ENCODE results near the gene DPEP3.
"Not testable (repeated sequence)": the region's sequence is repeated elsewhere in the genome, so short reads cannot be mapped to it uniquely, and the experiment has no call there.

Gene DPEP3

DNA sequence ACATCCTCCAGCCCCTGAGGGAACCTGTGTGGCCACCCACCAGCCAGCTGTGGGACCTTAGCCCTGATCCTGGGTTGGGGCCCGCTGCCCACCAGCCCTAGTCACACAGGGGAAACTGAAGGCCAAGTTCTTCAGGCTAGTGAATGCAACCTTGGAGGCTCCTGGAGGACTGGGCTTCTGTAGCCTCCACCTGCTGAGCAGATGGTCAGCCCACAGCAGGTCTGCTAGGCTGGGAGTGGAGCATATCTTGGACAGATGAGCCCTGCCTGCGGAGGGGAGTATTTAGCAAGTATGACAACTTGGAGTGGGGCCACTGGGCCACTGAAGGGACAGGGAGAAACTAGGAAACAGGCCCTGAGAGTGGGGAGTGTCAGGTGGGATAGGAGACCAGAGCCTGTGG is 4.1 kb downstream of the DPEP3 start:
- H3K36me3 ChIP-seq (ENCODE audit: control insufficient read depth in 2 of 2, insufficient read depth in 2 of 2, low read length in 2 of 2), result no peaks in the 10 kb centered on the region
- H3K27ac ChIP-seq (ENCODE audit: low read length), result no peak overlapping the region
- no peak overlapping the region for H3K9ac ChIP-seq (ENCODE audit: low read length in 2 of 2)

DNA sequence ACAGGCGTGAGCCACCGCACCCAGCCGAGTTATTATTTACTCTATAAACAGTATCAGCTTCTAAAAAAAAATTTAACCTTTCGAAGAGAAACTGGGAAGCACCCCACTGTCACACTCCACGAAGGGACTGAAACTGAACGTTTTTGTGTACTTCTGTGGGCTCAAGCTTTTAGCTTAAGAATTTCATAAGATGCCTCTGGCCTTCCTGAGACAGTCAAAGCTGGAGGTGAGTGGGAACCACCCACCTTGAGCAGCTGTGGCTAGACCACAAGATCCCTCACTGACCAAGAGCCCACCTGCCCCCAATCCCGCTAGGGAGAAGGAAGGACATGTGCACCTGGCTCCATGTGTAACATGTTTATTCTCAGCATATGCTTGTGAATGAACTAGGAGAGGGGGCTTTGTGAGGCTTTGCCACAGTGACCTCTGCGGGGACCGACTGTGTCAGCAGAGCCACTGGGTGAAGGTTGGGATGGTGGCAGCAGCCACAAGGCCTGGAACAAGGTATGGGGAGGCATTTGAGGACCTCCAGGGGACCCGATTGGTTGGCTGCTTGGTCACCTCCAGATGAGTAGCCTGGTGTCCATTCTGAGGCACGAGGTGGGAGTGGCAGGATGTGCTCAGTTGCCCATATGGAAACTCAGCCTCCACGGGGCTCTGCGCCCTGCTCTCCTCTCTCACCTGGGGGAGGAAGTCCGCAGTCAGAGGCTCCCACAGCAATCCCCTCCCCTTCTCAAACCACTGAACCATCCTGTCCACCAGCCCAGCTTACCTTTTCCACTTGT is 4.8 kb downstream of the DPEP3 start:
- Histone ChIP-seq H3K36me3 (ENCODE audit: control insufficient read depth in 2 of 2, insufficient read depth in 2 of 2, low read length in 2 of 2) (no peaks in the 10 kb centered on the region), H3K27ac (ENCODE audit: low read length) (no peak overlapping the region), H3K9ac (ENCODE audit: low read length in 2 of 2) (no peak overlapping the region)

More for the DNA sequence above, 4.1 kb downstream of the DPEP3 start:
- peaks cover 0 to 4% of the 10 kb centered on the region in 2 donors for H3K27me3 ChIP-seq (ENCODE audit: control insufficient read depth in 1 of 2, insufficient read depth in 2 of 2, low read length in 2 of 2)
- H3K4me1 ChIP-seq (ENCODE audit: control insufficient read depth, insufficient read depth, low read length), result no peaks in the 10 kb centered on the region
- H3K4me3 ChIP-seq (ENCODE audit: low read length in 2 of 2), result no peak overlapping the region
- no peaks in the 10 kb centered on the region for H3K9me3 ChIP-seq (ENCODE audit: control insufficient read depth in 2 of 2, low read length in 2 of 2)

DNA sequence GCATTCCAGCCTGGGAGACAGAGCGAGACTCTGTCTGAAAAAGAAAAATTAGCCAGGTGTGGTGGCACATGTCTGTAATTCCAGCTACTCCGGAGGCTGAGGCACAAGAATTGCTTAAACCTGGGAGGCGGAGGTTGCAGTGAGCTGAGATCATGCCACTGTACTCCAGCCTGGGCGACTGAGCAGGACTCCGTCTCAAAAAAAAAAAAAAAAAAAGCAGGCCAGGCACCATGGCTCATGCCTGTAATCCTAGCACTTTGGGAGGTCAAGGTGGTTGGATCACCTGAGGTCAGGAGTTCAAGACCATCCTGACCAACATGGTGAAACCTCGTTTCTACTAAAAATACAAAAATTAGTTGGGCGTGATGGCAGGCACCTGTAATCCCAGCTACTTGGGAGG is 8.0 kb downstream of the DPEP3 start:
- H3K4me1 ChIP-seq (ENCODE audit: control insufficient read depth, insufficient read depth, low read length); H3K4me3 ChIP-seq (ENCODE audit: low read length in 2 of 2); H3K9me3 ChIP-seq (ENCODE audit: control insufficient read depth in 2 of 2, low read length in 2 of 2); H3K36me3 ChIP-seq (ENCODE audit: control insufficient read depth in 2 of 2, insufficient read depth in 2 of 2, low read length in 2 of 2); H3K9ac ChIP-seq (ENCODE audit: low read length in 2 of 2); H3K27ac ChIP-seq (ENCODE audit: low read length); H3K27me3 ChIP-seq (ENCODE audit: control insufficient read depth in 1 of 2, insufficient read depth in 2 of 2, low read length in 2 of 2): not testable (repeated sequence)

More for the DNA sequence above, 4.8 kb downstream of the DPEP3 start:
- Histone ChIP-seq H3K27me3 (ENCODE audit: control insufficient read depth in 1 of 2, insufficient read depth in 2 of 2, low read length in 2 of 2) (peaks cover 0 to 4% of the 10 kb centered on the region in 2 donors), H3K4me3 (ENCODE audit: low read length in 2 of 2) (no peak overlapping the region), H3K9me3 (ENCODE audit: control insufficient read depth in 2 of 2, low read length in 2 of 2) (no peaks in the 10 kb centered on the region), H3K4me1 (ENCODE audit: control insufficient read depth, insufficient read depth, low read length) (no peaks in the 10 kb centered on the region)

DNA sequence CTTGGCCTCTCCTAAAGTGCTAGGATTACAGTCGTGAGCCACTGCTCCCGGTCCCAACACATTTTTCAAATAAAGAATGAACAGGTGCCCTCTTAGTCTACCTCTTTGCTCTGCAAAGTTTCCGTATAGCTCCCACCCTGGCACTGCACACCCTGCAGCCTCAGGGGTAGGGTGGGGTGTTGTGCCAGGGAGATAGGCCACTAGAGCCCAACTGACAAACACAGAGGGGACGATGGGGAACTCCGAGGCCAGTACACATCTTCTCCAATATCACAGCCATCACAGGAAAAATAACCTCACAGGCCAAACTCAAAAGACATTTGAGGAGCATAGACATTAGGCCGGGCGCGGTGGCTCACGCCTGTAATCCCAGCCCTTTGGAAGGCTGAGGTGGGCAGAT is 9.2 kb downstream of the DPEP3 start:
- Histone ChIP-seq H3K9ac (ENCODE audit: low read length in 2 of 2) (no peak overlapping the region), H3K9me3 (ENCODE audit: control insufficient read depth in 2 of 2, low read length in 2 of 2) (no peaks in the 10 kb centered on the region), H3K36me3 (ENCODE audit: control insufficient read depth in 2 of 2, insufficient read depth in 2 of 2, low read length in 2 of 2) (no peaks in the 10 kb centered on the region), H3K4me3 (ENCODE audit: low read length in 2 of 2) (no peak overlapping the region), H3K27me3 (ENCODE audit: control insufficient read depth in 1 of 2, insufficient read depth in 2 of 2, low read length in 2 of 2) (no peaks in the 10 kb centered on the region), H3K4me1 (ENCODE audit: control insufficient read depth, insufficient read depth, low read length) (peaks cover 19% of the 10 kb centered on the region), H3K27ac (ENCODE audit: low read length) (no peak overlapping the region)

DNA sequence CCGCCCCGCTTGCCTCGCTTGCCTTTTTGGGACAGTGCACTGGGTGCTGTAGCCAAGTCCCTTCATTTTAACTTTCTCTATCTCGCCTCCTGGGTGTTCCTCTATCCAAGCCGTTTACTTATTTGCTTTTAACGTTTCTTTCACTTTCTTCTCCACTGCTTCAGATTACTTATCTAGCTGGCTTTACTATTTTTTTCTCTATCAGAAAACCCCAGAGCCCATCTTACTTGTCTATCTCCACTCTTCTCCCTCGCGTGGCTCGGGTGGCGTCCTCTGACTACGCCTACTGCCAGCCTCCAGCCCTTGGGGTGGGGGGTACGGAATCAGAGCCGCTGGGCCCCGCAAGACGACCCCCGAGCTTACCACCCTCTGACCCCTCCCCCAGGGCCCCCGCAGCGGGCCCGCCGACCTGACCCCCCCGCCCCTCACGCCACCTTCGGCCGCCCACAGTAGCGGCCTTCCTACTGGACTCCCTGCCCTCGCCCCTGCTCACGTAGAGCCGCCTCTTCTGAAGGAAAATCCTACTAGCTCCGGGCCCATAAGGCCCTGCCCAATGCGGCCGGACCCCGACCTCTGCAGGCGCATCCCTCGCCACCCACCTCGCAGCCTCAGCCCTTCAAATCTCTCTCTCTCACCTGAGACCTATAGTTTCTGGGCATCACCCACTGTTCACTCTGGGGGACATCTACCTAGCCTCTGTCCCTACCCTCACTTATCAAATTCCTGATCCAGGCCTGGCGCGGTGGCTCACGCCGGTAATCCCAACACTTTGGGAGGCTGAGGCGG is 10.9 kb downstream of the DPEP3 start:
- Histone ChIP-seq H3K27me3 (ENCODE audit: control insufficient read depth in 1 of 2, insufficient read depth in 2 of 2, low read length in 2 of 2) (no peaks in the 10 kb centered on the region), H3K4me1 (ENCODE audit: control insufficient read depth, insufficient read depth, low read length) (peaks cover 35% of the 10 kb centered on the region), H3K4me3 (ENCODE audit: low read length in 2 of 2) (peak overlapping the region; percentile 94 to 96), H3K36me3 (ENCODE audit: control insufficient read depth in 2 of 2, insufficient read depth in 2 of 2, low read length in 2 of 2) (peaks cover 0 to under 1% of the 10 kb centered on the region in 2 donors), H3K9me3 (ENCODE audit: control insufficient read depth in 2 of 2, low read length in 2 of 2) (no peaks in the 10 kb centered on the region), H3K9ac (ENCODE audit: low read length in 2 of 2) (peak overlapping the region; percentile 90 to 95), H3K27ac (ENCODE audit: low read length) (peak overlapping the region; percentile 89)

DNA sequence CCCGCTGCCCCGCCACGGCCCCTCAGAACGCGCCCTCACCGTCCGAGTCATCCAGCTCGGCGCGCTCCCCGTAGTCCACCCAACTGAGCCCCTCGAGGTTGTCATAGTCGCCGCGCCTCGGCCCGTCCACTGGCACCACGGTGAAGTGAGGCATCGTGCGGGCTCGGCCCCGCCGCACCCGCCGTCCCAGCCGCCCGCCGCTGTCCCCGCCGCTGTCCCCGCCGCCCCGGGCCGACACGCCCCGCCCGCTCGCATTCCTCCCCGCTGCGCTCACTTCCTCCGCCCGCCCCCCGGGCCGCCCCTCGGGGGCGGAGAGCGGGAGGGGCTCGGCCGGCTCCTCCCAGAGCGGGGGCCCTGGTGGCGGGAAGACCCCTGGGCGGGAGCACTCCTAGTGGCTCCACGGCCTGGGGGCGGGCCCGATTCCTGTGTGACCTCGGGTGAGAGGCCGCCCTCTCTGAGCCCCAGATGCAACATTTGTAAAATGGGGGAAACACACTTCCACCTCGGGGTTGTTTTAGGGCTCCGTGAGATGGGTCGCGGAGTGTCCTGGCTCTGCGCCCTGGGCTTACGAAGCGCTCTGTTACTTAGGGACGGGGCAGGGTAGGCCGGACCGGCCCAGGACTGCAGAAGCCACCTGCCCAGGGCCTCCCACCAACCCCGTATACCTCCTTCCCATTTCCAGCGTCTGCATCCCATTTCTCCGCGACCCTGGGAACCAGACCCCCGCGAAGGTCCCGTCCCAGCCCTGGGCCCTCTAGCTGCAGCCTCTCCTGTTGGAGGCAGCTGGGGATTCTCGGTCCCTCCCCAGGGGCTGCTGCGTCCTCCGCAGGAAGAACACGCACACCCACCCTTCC is 11.7 kb downstream of the DPEP3 start, which contains the start of gene SLC12A4:
TSS of gene SLC12A4 (minus strand) at position 238 of the 854 bp plus-strand sequence. CDS start at position 154, 84 bp downstream.
- Histone ChIP-seq H3K27me3 (ENCODE audit: control insufficient read depth in 1 of 2, insufficient read depth in 2 of 2, low read length in 2 of 2) (no peaks in the 10 kb centered on the region), H3K9ac (ENCODE audit: low read length in 2 of 2) (peak within 1 kb of the TSS; percentile 95), H3K4me1 (ENCODE audit: control insufficient read depth, insufficient read depth, low read length) (peaks cover 44% of the 10 kb centered on the region), H3K4me3 (ENCODE audit: low read length in 2 of 2) (peak within 1 kb of the TSS; percentile 96 to 97), H3K36me3 (ENCODE audit: control insufficient read depth in 2 of 2, insufficient read depth in 2 of 2, low read length in 2 of 2) (peaks cover 0 to 2% of the 10 kb centered on the region in 2 donors), H3K27ac (ENCODE audit: low read length) (peak within 1 kb of the TSS; percentile 89), H3K9me3 (ENCODE audit: control insufficient read depth in 2 of 2, low read length in 2 of 2) (no peaks in the 10 kb centered on the region)

DNA sequence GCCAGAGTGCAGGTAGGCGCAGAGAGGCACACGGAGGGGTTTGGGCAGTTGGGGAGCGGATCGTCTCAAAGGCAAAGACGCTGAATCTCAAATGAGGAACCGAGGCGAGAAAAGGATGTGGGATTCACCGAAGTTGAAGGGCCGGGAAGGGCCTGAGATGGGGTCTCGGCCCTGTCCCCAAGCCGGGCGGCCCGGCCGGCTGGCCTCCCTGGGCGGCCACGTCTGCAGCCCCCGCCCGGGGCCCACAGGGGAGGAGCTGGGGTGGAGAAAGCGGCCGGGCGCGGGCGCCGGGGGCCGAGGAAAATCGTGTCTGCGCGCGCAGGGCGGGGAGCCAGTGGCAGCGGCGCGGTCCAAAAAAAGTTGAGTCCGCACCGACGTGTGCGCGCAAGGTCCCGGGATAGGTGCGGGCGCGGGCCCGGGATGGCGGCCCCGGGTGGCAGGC is 12.3 kb downstream of the DPEP3 start:
- H3K4me1 ChIP-seq (ENCODE audit: control insufficient read depth, insufficient read depth, low read length), result peaks cover 50% of the 10 kb centered on the region

DNA sequence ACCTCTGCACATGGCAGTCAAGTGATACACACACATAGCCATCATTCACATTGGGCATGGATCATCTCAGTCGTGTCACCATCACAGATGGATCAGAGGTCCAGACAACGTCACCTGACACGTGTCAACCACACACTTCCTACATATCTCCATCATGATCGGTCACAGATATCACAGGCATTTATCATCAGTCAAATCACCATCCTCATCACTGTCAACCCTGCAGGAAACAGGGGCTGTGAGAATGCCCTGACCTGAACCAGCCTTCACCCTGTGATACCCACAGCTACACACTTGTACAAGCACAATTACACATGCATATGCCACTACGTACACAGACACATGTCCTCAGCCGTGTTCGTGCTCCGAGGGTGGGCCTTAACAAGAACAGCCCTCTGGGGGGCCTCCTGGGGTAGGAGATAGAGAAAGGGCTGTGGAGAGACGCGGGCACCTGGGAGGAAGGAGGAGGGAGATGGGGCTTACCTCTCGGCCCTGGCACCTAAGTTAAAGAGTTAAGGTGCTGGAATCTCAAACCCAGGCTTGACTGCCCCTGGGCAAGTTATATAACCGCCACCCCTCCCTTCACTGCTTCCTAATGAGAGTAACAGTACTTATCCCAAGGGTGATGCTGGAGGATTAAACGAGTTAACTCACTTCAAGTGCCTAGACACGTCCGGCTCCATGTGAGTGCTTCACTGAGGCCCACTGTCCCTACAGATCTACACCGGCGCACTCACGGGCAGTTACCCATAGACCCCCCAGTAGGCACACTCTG is 12.9 kb downstream of the DPEP3 start:
- no peaks in the 10 kb centered on the region for H3K27me3 ChIP-seq (ENCODE audit: control insufficient read depth in 1 of 2, insufficient read depth in 2 of 2, low read length in 2 of 2)
- H3K27ac ChIP-seq (ENCODE audit: low read length), result peak overlapping the region; percentile 89
- H3K9ac ChIP-seq (ENCODE audit: low read length in 2 of 2), result peak overlapping the region; percentile 95
- H3K4me1 ChIP-seq (ENCODE audit: control insufficient read depth, insufficient read depth, low read length), result peaks cover 51% of the 10 kb centered on the region
- H3K36me3 ChIP-seq (ENCODE audit: control insufficient read depth in 2 of 2, insufficient read depth in 2 of 2, low read length in 2 of 2), result peaks cover 5 to 10% of the 10 kb centered on the region in 2 donors
- peak overlapping the region; percentile 96 to 97 for H3K4me3 ChIP-seq (ENCODE audit: low read length in 2 of 2)
- no peaks in the 10 kb centered on the region for H3K9me3 ChIP-seq (ENCODE audit: control insufficient read depth in 2 of 2, low read length in 2 of 2)

More for the DNA sequence above, 12.3 kb downstream of the DPEP3 start:
- peaks cover 0 to 5% of the 10 kb centered on the region in 2 donors for H3K36me3 ChIP-seq (ENCODE audit: control insufficient read depth in 2 of 2, insufficient read depth in 2 of 2, low read length in 2 of 2)
- no peaks in the 10 kb centered on the region for H3K9me3 ChIP-seq (ENCODE audit: control insufficient read depth in 2 of 2, low read length in 2 of 2)
- H3K9ac ChIP-seq (ENCODE audit: low read length in 2 of 2), result peak overlapping the region; percentile 95
- no peaks in the 10 kb centered on the region for H3K27me3 ChIP-seq (ENCODE audit: control insufficient read depth in 1 of 2, insufficient read depth in 2 of 2, low read length in 2 of 2)
- peak overlapping the region; percentile 89 for H3K27ac ChIP-seq (ENCODE audit: low read length)
- peak overlapping the region; percentile 96 to 97 for H3K4me3 ChIP-seq (ENCODE audit: low read length in 2 of 2)

DNA sequence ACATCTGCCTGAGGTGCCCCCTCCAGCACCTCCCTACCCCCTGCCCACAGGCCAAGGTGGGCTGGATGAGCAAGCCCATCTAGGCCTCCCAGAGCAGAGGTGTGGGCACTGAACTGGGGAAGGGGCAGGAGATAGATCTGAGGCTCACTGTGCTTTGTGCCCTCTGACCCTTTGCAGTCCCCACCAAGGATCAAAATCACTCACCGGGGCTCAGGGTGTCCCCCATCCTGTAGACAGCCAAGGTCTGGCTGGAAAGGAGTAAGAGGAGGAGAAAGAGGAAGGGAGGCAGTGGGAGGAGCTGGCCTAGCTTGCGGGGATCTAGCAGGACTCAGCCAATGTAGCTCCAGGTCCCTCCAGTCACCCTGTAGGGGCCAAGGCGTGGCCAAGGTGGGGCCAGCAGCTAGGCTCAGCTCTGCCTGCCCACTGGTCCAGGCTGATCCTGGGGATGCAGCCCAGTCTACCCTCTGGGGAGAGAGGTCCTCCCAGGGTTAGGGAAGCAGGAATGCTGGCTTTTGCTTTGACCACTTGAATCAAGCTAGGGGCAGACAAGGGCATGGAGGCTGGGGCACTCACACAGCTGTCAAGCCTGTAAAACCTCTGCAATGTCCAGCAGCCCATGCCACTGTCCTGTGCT is 13.6 kb downstream of the DPEP3 start:
- Histone ChIP-seq H3K27ac (ENCODE audit: low read length) (peak overlapping the region; percentile 89), H3K4me1 (ENCODE audit: control insufficient read depth, insufficient read depth, low read length) (peaks cover 58% of the 10 kb centered on the region), H3K9me3 (ENCODE audit: control insufficient read depth in 2 of 2, low read length in 2 of 2) (no peaks in the 10 kb centered on the region), H3K4me3 (ENCODE audit: low read length in 2 of 2) (peak overlapping the region; percentile 96 to 97), H3K9ac (ENCODE audit: low read length in 2 of 2) (peak overlapping the region; percentile 95), H3K27me3 (ENCODE audit: control insufficient read depth in 1 of 2, insufficient read depth in 2 of 2, low read length in 2 of 2) (no peaks in the 10 kb centered on the region), H3K36me3 (ENCODE audit: control insufficient read depth in 2 of 2, insufficient read depth in 2 of 2, low read length in 2 of 2) (peaks cover 12 to 16% of the 10 kb centered on the region in 2 donors)
